Measurements from ENCODE around the gene CCDC39. TPM values are rescaled to one million over a fixed set of nuclear protein-coding genes. Genes with fewer than 3 reads are reported as not detected.

Gene CCDC39
- total RNA-seq, 4 donors from 2014 or later: 0.22 to 1.5 (median 0.67) TPM

DNA sequence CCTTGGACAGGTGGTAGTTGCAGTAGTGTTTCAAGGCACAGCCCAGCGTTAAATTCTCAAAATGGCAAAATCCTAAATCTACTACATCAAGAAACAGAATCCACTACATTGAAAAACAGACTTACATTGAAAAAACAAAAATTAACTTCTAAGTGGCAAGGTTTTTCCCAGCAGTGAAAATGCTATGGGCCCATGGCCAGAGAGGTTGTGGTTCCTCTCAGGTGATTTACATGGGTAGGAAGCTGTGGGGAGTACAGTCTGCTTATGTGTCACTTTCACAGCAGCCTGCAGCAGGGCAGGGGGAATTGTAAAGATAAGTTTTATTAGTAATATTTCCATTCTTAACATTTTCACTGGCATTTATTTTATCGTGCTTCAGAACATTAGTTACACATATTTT, 52.4 kb downstream of the CCDC39 start:
- no peak for TF ChIP-seq CTCF (IDR thresholded peaks at IDR 0.05; ENCODE audit: low read depth)

GRCh38 chr3:180624714-180625113, 54.6 kb downstream of the CCDC39 start:
- no peak for TF ChIP-seq CTCF (IDR thresholded peaks at IDR 0.05; ENCODE audit: low read depth)

DNA sequence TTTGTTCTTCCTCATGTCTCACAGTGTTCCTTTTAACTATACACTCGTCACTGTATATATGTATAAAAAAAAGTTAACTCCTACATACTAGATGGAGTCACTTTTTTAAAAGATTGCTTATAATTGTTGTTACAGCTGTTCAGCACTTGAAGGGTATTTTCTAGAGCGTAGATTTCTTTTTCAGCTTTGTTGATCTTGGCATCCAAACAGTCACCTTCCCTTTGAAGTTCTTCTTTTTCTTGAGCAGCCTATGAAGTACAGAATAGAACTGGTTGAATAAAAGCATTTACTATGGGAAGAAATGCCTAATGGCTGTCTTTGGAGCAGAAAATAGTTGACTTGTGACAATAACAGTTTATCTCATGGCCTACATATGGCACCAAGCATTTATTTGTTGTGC, 59.6 kb downstream of the CCDC39 start:
- no peak for TF ChIP-seq CTCF (IDR thresholded peaks at IDR 0.05; ENCODE audit: low read depth)

GRCh38 chr3:180617049-180617448, 62.2 kb downstream of the CCDC39 start:
- TF ChIP-seq CTCF (IDR thresholded peaks at IDR 0.05; ENCODE audit: low read depth): no peak

- no peak for TF ChIP-seq CTCF (IDR thresholded peaks at IDR 0.05; ENCODE audit: low read depth)
Observed at GRCh38 chr3:180615954-180616353, 63.3 kb downstream of the CCDC39 start.

- no peak for TF ChIP-seq CTCF (IDR thresholded peaks at IDR 0.05; ENCODE audit: low read depth)
Observed at GRCh38 chr3:180612364-180612763, 66.9 kb downstream of the CCDC39 start.

- TF ChIP-seq CTCF (IDR thresholded peaks at IDR 0.05; ENCODE audit: low read depth): no peak
Observed at GRCh38 chr3:180611006-180611405, 68.3 kb downstream of the CCDC39 start.

All from subcutaneous adipose tissue (tissue), 4 donors.